Measurements from ENCODE around the gene KRTAP27-1. TPM values are rescaled to one million over a fixed set of nuclear protein-coding genes. Genes with fewer than 3 reads are reported as not detected.

KRTAP27-1 gene
- polyA plus RNA-seq, 1 donor (not counting 4 experiments of a cell fraction or from before 2014, with no cell fraction given) = not detected

DNA sequence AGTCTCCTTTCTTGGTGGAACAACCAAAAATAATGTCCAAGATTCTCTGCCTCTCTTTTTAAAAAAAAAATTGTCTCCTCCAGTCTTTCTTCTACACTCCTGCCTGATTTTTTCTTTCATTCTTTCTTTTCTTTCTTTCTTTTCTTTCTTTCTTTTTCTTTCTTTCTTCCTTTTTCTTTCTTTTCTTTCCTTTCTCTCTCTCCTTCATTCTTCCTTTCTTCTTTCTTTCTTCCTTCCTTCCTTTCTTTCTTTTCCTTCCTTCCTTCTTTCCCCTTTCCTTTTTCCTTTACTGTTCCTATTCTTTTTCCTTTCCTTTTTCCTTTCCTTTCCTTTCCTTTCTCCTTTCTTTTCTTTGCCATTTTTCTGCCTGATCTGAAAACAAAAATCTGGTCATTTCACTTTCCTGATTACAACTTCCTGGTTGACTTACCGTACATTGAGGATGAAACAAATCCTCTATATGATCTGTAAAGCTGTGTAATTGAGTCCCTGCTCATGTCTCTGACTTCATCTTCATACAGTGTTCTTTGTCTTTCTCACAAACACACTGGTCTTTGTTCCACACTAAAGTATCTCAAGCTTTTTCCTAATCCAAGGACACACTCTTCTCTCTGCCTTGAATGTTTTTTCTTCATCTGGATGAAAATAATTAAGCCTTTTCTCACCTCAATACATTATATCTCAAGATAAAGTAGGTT, 17.0 kb upstream of the KRTAP27-1 start:
- Histone ChIP-seq H3K9me1 (ENCODE audit: control insufficient read depth, extremely low read depth, insufficient read depth, low read length) (no peaks in the 10 kb centered on the region), H3K4me2 (ENCODE audit: control insufficient read depth, extremely low read depth, insufficient read depth, low read depth, low read length) (no peak overlapping the region), H3K4me3 (ENCODE audit: control insufficient read depth in 2 of 3, extremely low read depth in 1 of 3, insufficient read depth in 2 of 3, low read depth in 1 of 3, low read length in 3 of 3) (no peak overlapping the region), H3K27me3 (ENCODE audit: control insufficient read depth, extremely low read depth, insufficient read depth, low read length) (no peaks in the 10 kb centered on the region), H3K9me3 (ENCODE audit: control insufficient read depth, low read depth, low read length) (no peaks in the 10 kb centered on the region), H3K9ac (ENCODE audit: control insufficient read depth, extremely low read depth, insufficient read depth, low read length) (no peak overlapping the region), H2AFZ (ENCODE audit: control insufficient read depth, low read length) (no peak overlapping the region), H3K79me2 (ENCODE audit: control insufficient read depth, insufficient read depth, low read length) (no peaks in the 10 kb centered on the region), H3K27ac (ENCODE audit: control insufficient read depth, insufficient read depth, low read length) (no peak overlapping the region), H3K4me1 (ENCODE audit: control insufficient read depth, extremely low read depth, insufficient read depth, low read length) (no peaks in the 10 kb centered on the region), H4K20me1 (ENCODE audit: control insufficient read depth, extremely low read depth, insufficient read depth, low read length) (no peaks in the 10 kb centered on the region), H3K36me3 (ENCODE audit: control insufficient read depth in 2 of 2, extremely low read depth in 1 of 2, insufficient read depth in 2 of 2, low read length in 2 of 2) (no peaks in the 10 kb centered on the region)
- dilution Hi-C loops (cut with MboI; ENCODE audit: extremely low pct_ligation_motif_present, low sequenced_read_pairs) = no loop called here
- DNase-seq (ENCODE audit: low read depth, low spot score) = no peak
- no peak for FAIRE-seq
- no peak for TF ChIP-seq CTCF (optimal IDR thresholded peaks at IDR 0.05 in 1 of 3, IDR thresholded peaks at IDR 0.05 in 1 of 3, conservative IDR thresholded peaks at IDR 0.05 in 1 of 3; ENCODE audit: extremely low read depth in 1 of 3, insufficient read depth in 2 of 3, low read length in 3 of 3)
- TF ChIP-seq EZH2 (IDR thresholded peaks at IDR 0.05; ENCODE audit: low read length) = no peak

GRCh38 chr21:30351534-30351933, 14.0 kb upstream of the KRTAP27-1 start:
- Histone ChIP-seq H3K9me3 (ENCODE audit: control insufficient read depth, low read depth, low read length) (no peaks in the 10 kb centered on the region), H3K9me1 (ENCODE audit: control insufficient read depth, extremely low read depth, insufficient read depth, low read length) (no peaks in the 10 kb centered on the region), H3K27me3 (ENCODE audit: control insufficient read depth, extremely low read depth, insufficient read depth, low read length) (no peaks in the 10 kb centered on the region), H3K27ac (ENCODE audit: control insufficient read depth, insufficient read depth, low read length) (no peak overlapping the region), H3K9ac (ENCODE audit: control insufficient read depth, extremely low read depth, insufficient read depth, low read length) (no peak overlapping the region), H4K20me1 (ENCODE audit: control insufficient read depth, extremely low read depth, insufficient read depth, low read length) (no peaks in the 10 kb centered on the region), H3K4me3 (ENCODE audit: control insufficient read depth in 2 of 3, extremely low read depth in 1 of 3, insufficient read depth in 2 of 3, low read depth in 1 of 3, low read length in 3 of 3) (no peak overlapping the region), H2AFZ (ENCODE audit: control insufficient read depth, low read length) (no peak overlapping the region), H3K4me1 (ENCODE audit: control insufficient read depth, extremely low read depth, insufficient read depth, low read length) (no peaks in the 10 kb centered on the region), H3K36me3 (ENCODE audit: control insufficient read depth in 2 of 2, extremely low read depth in 1 of 2, insufficient read depth in 2 of 2, low read length in 2 of 2) (no peaks in the 10 kb centered on the region), H3K4me2 (ENCODE audit: control insufficient read depth, extremely low read depth, insufficient read depth, low read depth, low read length) (no peak overlapping the region), H3K79me2 (ENCODE audit: control insufficient read depth, insufficient read depth, low read length) (no peaks in the 10 kb centered on the region)
- DNase-seq (ENCODE audit: low read depth, low spot score) = no peak
- TF ChIP-seq EZH2 (IDR thresholded peaks at IDR 0.05; ENCODE audit: low read length) (no peak), CTCF (optimal IDR thresholded peaks at IDR 0.05 in 1 of 3, IDR thresholded peaks at IDR 0.05 in 1 of 3, conservative IDR thresholded peaks at IDR 0.05 in 1 of 3; ENCODE audit: extremely low read depth in 1 of 3, insufficient read depth in 2 of 3, low read length in 3 of 3) (no peak)
- no peak for FAIRE-seq
- dilution Hi-C loops (cut with MboI; ENCODE audit: extremely low pct_ligation_motif_present, low sequenced_read_pairs) = no loop called here
